Sigmoid colon (tissue), 4 donors: ENCODE data around the gene ALCAM.
"Not testable (repeated sequence)": the region's sequence is repeated elsewhere in the genome, so short reads cannot be mapped to it uniquely, and the experiment has no call there.

Experiments used
- CTCF ChIP-seq, 4 experiments: fragments of 450-650 bp in 3 of 4; fragments of 200-600 bp in 1 of 4; IDR thresholded peaks; one replicate each; pipeline ENCODE4 v1.5.1; 2016 to 2019; ENCODE audit warnings: antibody characterized with exemption in 4 of 4, mild to moderate bottlenecking in 3 of 4, moderate library complexity in 2 of 4
- EP300 ChIP-seq, 4 donors: sonication (generic); formaldehyde crosslinking; IDR thresholded peaks; one replicate each; pipeline ENCODE4 v1.6.1; 2017; ENCODE audit warnings: antibody characterized with exemption in 4 of 4
- POLR2A ChIP-seq, 2 donors: fragments of 450-650 bp; IDR thresholded peaks; one replicate each; pipeline ENCODE4 v1.6.1; 2016; ENCODE audit warnings: antibody characterized with exemption in 2 of 2, mild to moderate bottlenecking in 2 of 2, moderate library complexity in 2 of 2
- POLR2AphosphoS5 ChIP-seq, 4 donors: sonication (generic); formaldehyde crosslinking; IDR thresholded peaks; one replicate each; pipeline ENCODE4 v1.6.1; 2017; ENCODE audit warnings: antibody characterized with exemption in 4 of 4

GRCh38 chr3:105601756-105602155, 235.0 kb downstream of the ALCAM start:
- TF ChIP-seq POLR2AphosphoS5, CTCF, POLR2A, EP300 (IDR thresholded peaks at IDR 0.05): not testable (repeated sequence)
